Measurements from ENCODE around the gene OBSL1. TPM values are rescaled to one million over a fixed set of nuclear protein-coding genes. Genes with fewer than 3 reads are reported as not detected.

Gene OBSL1
- total RNA-seq, 6 donors from 2014 or later = 38.2 to 303 (median 67.4) TPM

DNA sequence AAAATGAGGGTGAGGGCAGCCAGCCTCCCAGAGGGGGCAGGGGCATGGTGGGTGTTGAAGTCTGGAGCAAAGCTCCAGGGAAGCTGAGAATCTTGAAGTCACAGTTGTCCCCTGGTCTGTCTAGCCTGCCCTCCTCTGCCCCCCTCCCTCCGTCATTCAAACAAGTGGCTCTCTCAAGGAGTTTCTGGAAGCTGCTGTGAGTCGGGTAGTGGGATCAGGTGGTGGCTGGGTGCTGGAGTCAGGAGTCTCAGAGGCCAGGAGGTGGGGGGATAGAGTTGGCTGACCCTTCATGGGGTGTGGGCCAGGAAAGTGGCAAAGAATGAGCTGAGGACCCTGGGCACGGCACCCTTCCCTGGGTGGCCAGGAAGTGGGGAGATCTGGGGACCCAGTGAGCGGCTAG is 57.6 kb downstream of the OBSL1 start:
- DNase-seq (no peak), ATAC-seq (ENCODE audit: low FRiP score in 2 of 2) (no peak)
- Histone ChIP-seq H3K4me3 (no peak overlapping the region), H3K36me3 (no peaks in the 10 kb centered on the region), H3K4me1 (peaks cover 22 to 29% (median 24%) of the 10 kb centered on the region in 4 donors), H3K27ac (no peak overlapping the region), H3K27me3 (peaks cover 0 to 51% (median 25%) of the 10 kb centered on the region in 4 donors), H3K9me3 (no peaks in the 10 kb centered on the region)
- 2 to 21% methylated on average over 3 to 4 of the region's 4 CpGs for WGBS, 2 donors
- TF ChIP-seq POLR2AphosphoS5 (IDR thresholded peaks at IDR 0.05) (no peak), POLR2A (IDR thresholded peaks at IDR 0.05) (no peak)

GRCh38 chr2:219512524-219513216 is 58.7 kb downstream of the OBSL1 start:
- Histone ChIP-seq H3K9me3 (no peaks in the 10 kb centered on the region), H3K4me3 (no peak overlapping the region), H3K36me3 (no peaks in the 10 kb centered on the region), H3K4me1 (peaks cover 22 to 33% (median 24%) of the 10 kb centered on the region in 4 donors), H3K27ac (no peak overlapping the region), H3K27me3 (peaks cover 0 to 52% (median 25%) of the 10 kb centered on the region in 4 donors)
- TF ChIP-seq POLR2A (IDR thresholded peaks at IDR 0.05) = no peak
- no peak for TF ChIP-seq EP300 (IDR thresholded peaks at IDR 0.05)
- no peak for TF ChIP-seq POLR2AphosphoS5 (IDR thresholded peaks at IDR 0.05)
- no peak for TF ChIP-seq CTCF (IDR thresholded peaks at IDR 0.05)
- DNase-seq (no peak), ATAC-seq (ENCODE audit: low FRiP score in 2 of 2) (no peak)
- 24 to 25% methylated on average over 12 to 16 of the region's 16 CpGs for WGBS, 2 donors

GRCh38 chr2:219511547-219512325 is 59.6 kb downstream of the OBSL1 start:
- 31 to 35% methylated on average over 13 of the region's 15 CpGs for WGBS, 2 donors
- H3K27me3 ChIP-seq = peaks cover 0 to 52% (median 25%) of the 10 kb centered on the region in 4 donors
- H3K4me1 ChIP-seq = peaks cover 22 to 33% (median 24%) of the 10 kb centered on the region in 4 donors
- TF ChIP-seq POLR2A (IDR thresholded peaks at IDR 0.05) = no peak
- TF ChIP-seq EP300 (IDR thresholded peaks at IDR 0.05) = no peak
- TF ChIP-seq POLR2AphosphoS5 (IDR thresholded peaks at IDR 0.05) = no peak
- TF ChIP-seq CTCF (IDR thresholded peaks at IDR 0.05) = no peak
- H3K9me3 ChIP-seq = no peaks in the 10 kb centered on the region
- H3K36me3 ChIP-seq = peaks cover 0 to 5% (median 2%) of the 10 kb centered on the region in 4 donors
- H3K27ac ChIP-seq = no peak overlapping the region
- DNase-seq (no peak), ATAC-seq (ENCODE audit: low FRiP score in 2 of 2) (no peak)
- H3K4me3 ChIP-seq = no peak overlapping the region

GRCh38 chr2:219510512-219511135 is 60.7 kb downstream of the OBSL1 start:
- Histone ChIP-seq H3K27me3 (peaks cover 0 to 52% (median 25%) of the 10 kb centered on the region in 4 donors), H3K36me3 (peaks cover 6 to 16% (median 13%) of the 10 kb centered on the region in 4 donors), H3K9me3 (no peaks in the 10 kb centered on the region), H3K4me3 (no peak overlapping the region), H3K27ac (no peak overlapping the region), H3K4me1 (peaks cover 22 to 33% (median 24%) of the 10 kb centered on the region in 4 donors)
- DNase-seq (no peak), ATAC-seq (ENCODE audit: low FRiP score in 2 of 2) (no peak)
- WGBS, 2 donors = 22 to 25% methylated on average over 19 to 22 of the region's 22 CpGs
- TF ChIP-seq EP300 (IDR thresholded peaks at IDR 0.05) (no peak), POLR2A (IDR thresholded peaks at IDR 0.05) (no peak), CTCF (IDR thresholded peaks at IDR 0.05) (no peak), POLR2AphosphoS5 (IDR thresholded peaks at IDR 0.05) (no peak)

Data from upper lobe of left lung (tissue), 6 donors.